Endothelial cell of umbilical vein (primary cell): ENCODE data around the gene METTL24. TPM values are rescaled to one million over a fixed set of nuclear protein-coding genes. Genes with fewer than 3 reads are reported as not detected.

Experiments
- BruUV-seq: library from RNA; stranded (reverse); fragments of 400-500 nt; replicated peaks from 2 replicates; lab custom pipeline; 2021; lab: Mats Ljungman, UMichigan
- CTCF ChIA-PET: fragments of 300-600, 350-600 bp; sonication (Branson Sonifier 250); formaldehyde crosslinking; loops from one replicate; lab custom pipeline; 2021; ENCODE audit warnings: antibody characterized with exemption, inconsistent platforms; lab: Charles Lee
- POLR2A ChIA-PET: fragments of 300-600, 350-600 bp; sonication (Branson Sonifier 250); formaldehyde crosslinking; loops from one replicate; lab custom pipeline; 2021; ENCODE audit warnings: antibody characterized with exemption, inconsistent platforms; lab: Charles Lee
- DNase-seq: peaks from one replicate; pipeline ENCODE4 v3.0.0-alpha.2; 2011; ENCODE audit warnings: low read depth, low spot score
- FAIRE-seq: peaks from 2 replicates; lab custom pipeline; 2011; peaks lifted over from hg19 to GRCh38; lab: Jason Lieb, UNC
- H2AFZ ChIP-seq: 2 replicates; pipeline ENCODE4 v1.6.0; 2012; ENCODE audit warnings: low read depth, low read length, control low read depth, inconsistent platforms
- H3K27ac ChIP-seq: 2 replicates; pipeline ENCODE4 v1.5.1; 2011; ENCODE audit warnings: low read depth, mild to moderate bottlenecking, control low read depth, low read length, moderate library complexity; ENCODE audit not compliant: insufficient read depth
- H3K27me3 ChIP-seq, 2 experiments: 2 replicates each; pipeline versions ENCODE4 v1.6.0 to v1.6.1; 2011; ENCODE audit warnings: low read length in 2 of 2, mixed read lengths in 1 of 2; ENCODE audit not compliant: control insufficient read depth in 2 of 2, insufficient read depth in 2 of 2
- H3K36me3 ChIP-seq, 2 experiments: 2 replicates in 1 of 2; 3 replicates in 1 of 2; pipeline ENCODE4 v1.5.1; 2011; ENCODE audit warnings: low read length in 2 of 2, mild to moderate bottlenecking in 1 of 2, moderate library complexity in 1 of 2; ENCODE audit not compliant: control insufficient read depth in 2 of 2, insufficient read depth in 2 of 2; ENCODE audit errors: extremely low read depth in 1 of 2
- H3K4me1 ChIP-seq: 3 replicates; pipeline ENCODE4 v1.5.1; 2011; ENCODE audit warnings: mild to moderate bottlenecking, low read length; ENCODE audit not compliant: control insufficient read depth, insufficient read depth; ENCODE audit errors: extremely low read depth
- H3K4me2 ChIP-seq: 2 replicates; pipeline ENCODE4 v1.6.1; 2011; ENCODE audit warnings: low read length, control low read depth, mixed read lengths; ENCODE audit not compliant: insufficient read depth
- H3K4me3 ChIP-seq, 3 experiments: fragments of 200-600 bp in 1 of 3; sonication (generic), shearing (Covaris generic) in 1 of 3; replicated peaks in 1 of 3; 2 replicates each; pipeline ENCODE4 v1.5.1; 2011 to 2016; ENCODE audit warnings: control low read depth in 3 of 3, low read length in 3 of 3, mild to moderate bottlenecking in 2 of 3, inconsistent platforms in 1 of 3, low read depth in 1 of 3, moderate library complexity in 1 of 3; ENCODE audit not compliant: insufficient read depth in 1 of 3
- H3K79me2 ChIP-seq: 2 replicates; pipeline ENCODE4 v1.6.0; 2012; ENCODE audit warnings: low read length, inconsistent platforms; ENCODE audit not compliant: control insufficient read depth, insufficient read depth
- H3K9ac ChIP-seq: replicated peaks from 2 replicates; pipeline ENCODE3; 2011; ENCODE audit warnings: low read length, control low read depth; ENCODE audit not compliant: insufficient read depth; ENCODE audit errors: extremely low read depth
- H3K9me1 ChIP-seq: replicated peaks from 3 replicates; pipeline ENCODE4 v1.6.0; 2011; ENCODE audit warnings: mild to moderate bottlenecking, low read length; ENCODE audit not compliant: control insufficient read depth, insufficient read depth; ENCODE audit errors: extremely low read depth
- H3K9me3 ChIP-seq: replicated peaks from 2 replicates; pipeline ENCODE4 v1.5.1; 2012; ENCODE audit warnings: low read length, inconsistent platforms; ENCODE audit not compliant: control insufficient read depth, insufficient read depth
- H4K20me1 ChIP-seq: replicated peaks from 2 replicates; pipeline ENCODE3; 2011; ENCODE audit warnings: mild to moderate bottlenecking, low read length; ENCODE audit not compliant: control insufficient read depth, insufficient read depth; ENCODE audit errors: extremely low read depth
- EZH2 ChIP-seq: IDR thresholded peaks from 2 replicates; pipeline ENCODE4 v1.6.1; 2012; ENCODE audit warnings: borderline replicate concordance, low read depth, mild to moderate bottlenecking, moderate library complexity, low read length, inconsistent platforms; ENCODE audit not compliant: severe bottlenecking
- FOS ChIP-seq: IDR thresholded peaks from 2 replicates; pipeline ENCODE4 v1.6.1; 2011; ENCODE audit warnings: mild to moderate bottlenecking, low read length, moderate library complexity, borderline replicate concordance; ENCODE audit not compliant: insufficient read depth
- GATA2 ChIP-seq: IDR thresholded peaks from 2 replicates; pipeline ENCODE4 v1.7.0; 2011; ENCODE audit warnings: low read depth, mild to moderate bottlenecking, moderate library complexity, mixed read lengths, low read length; ENCODE audit not compliant: insufficient read length, insufficient read depth
- JUN ChIP-seq: IDR thresholded peaks from 2 replicates; pipeline ENCODE4 v1.6.1; 2011; ENCODE audit warnings: borderline replicate concordance, low read depth; ENCODE audit not compliant: insufficient read length, insufficient read depth
- MYC ChIP-seq: IDR thresholded peaks from one replicate; pipeline ENCODE4 v1.6.1; 2011; ENCODE audit warnings: mild to moderate bottlenecking, low read depth, low read length
- POLR2A ChIP-seq: IDR thresholded peaks from 2 replicates; pipeline ENCODE4 v1.6.1; 2012; ENCODE audit warnings: low read depth, mild to moderate bottlenecking, control low read depth, low read length
- POLR2AphosphoS5 ChIP-seq: IDR thresholded peaks from 2 replicates; pipeline ENCODE4 v1.6.1; 2012; ENCODE audit warnings: low read depth, mild to moderate bottlenecking, control low read depth, low read length, moderate library complexity; ENCODE audit not compliant: insufficient read depth
- dilution Hi-C: fragments of 300-500 bp; cut with MboI; formaldehyde crosslinking; loops from one replicate; pipeline ENCODE4 v1.15.0; 2019; ENCODE audit warnings: low sequenced_read_pairs; ENCODE audit not compliant: extremely low pct_ligation_motif_present
- intact Hi-C: fragments of 100-400 bp; cut with micrococcal nuclease; formaldehyde crosslinking; loops from one replicate; pipeline ENCODE4 v1.10.0; 2022
- polyA plus RNA-seq, 4 experiments: library from polyadenylated mRNA; depleted of rRNA in 3 of 4; stranded (reverse) in 3 of 4; unstranded in 1 of 4; fragments of >200 nt; gene quantifications; 2 replicates each; pipeline versions ENCODE4 v1.2.1 to v1.2.3, GENCODE V29; 2011 to 2012; ENCODE audit warnings: missing spikeins in 1 of 4
- total RNA-seq: library from RNA; stranded (reverse); gene quantifications from 2 replicates; pipeline ENCODE4 v1.2.3, GENCODE V29; 2021
- TF ChIP-seq, protein P1 (sequence below): IDR thresholded peaks from 2 replicates; pipeline ENCODE4 v1.6.1; 2011; ENCODE audit not compliant: insufficient read depth, insufficient read length
- TF ChIP-seq, protein P2 (sequence below), 2 donors: IDR thresholded peaks; 1 replicate in 1 of 2; 2 replicates in 1 of 2; pipeline ENCODE4 v1.5.1; 2011; ENCODE audit warnings: low read length in 2 of 2, mild to moderate bottlenecking in 2 of 2, moderate library complexity in 2 of 2, control low read depth in 1 of 2, inconsistent platforms in 1 of 2, low read depth in 1 of 2; ENCODE audit not compliant: insufficient read depth in 1 of 2; ENCODE audit errors: extremely low read depth in 1 of 2

Gene METTL24
- total and polyA plus RNA-seq, 2 donors (not counting 3 experiments of a cell fraction or from before 2014, with no cell fraction given): not detected

DNA sequence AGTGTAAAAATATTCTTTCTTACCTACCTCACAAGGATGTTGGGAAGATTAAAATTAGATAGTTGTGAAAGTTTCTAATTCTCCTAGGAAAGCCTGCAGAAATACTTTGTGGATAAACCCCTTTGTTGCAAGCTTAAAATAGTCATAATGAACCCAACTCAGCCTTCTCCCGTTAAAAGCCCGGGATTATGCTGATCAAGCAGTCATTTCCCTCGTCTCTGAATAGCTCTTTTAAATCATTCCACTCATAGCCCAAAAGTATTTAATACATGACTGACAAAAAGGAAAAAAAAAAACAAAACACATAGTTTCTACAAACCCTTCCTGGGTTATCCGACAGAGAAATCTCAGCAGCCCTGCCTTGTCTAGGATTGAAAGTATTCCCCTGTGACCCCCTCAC is 10.9 kb upstream of the METTL24 start:
- Histone ChIP-seq H4K20me1 (no peaks in the 10 kb centered on the region), H3K79me2 (no peaks in the 10 kb centered on the region), H3K4me1 (no peaks in the 10 kb centered on the region), H3K36me3 (no peaks in the 10 kb centered on the region), H2AFZ (no peak overlapping the region), H3K4me2 (no peak overlapping the region), H3K9me3 (no peaks in the 10 kb centered on the region), H3K27me3 (peaks cover 18 to 42% of the 10 kb centered on the region in 2 experiments), H3K4me3 (no peak overlapping the region), H3K9ac (no peak overlapping the region), H3K9me1 (no peaks in the 10 kb centered on the region), H3K27ac (no peak overlapping the region)
- TF ChIP-seq JUN (no peak), POLR2A (no peak), GATA2 (no peak), POLR2AphosphoS5 (no peak), FOS (no peak), EZH2 (no peak), MYC (no peak)
- TF ChIP-seq, protein P1, sequence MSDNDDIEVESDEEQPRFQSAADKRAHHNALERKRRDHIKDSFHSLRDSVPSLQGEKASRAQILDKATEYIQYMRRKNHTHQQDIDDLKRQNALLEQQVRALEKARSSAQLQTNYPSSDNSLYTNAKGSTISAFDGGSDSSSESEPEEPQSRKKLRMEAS: no peak
- TF ChIP-seq, protein P2, sequence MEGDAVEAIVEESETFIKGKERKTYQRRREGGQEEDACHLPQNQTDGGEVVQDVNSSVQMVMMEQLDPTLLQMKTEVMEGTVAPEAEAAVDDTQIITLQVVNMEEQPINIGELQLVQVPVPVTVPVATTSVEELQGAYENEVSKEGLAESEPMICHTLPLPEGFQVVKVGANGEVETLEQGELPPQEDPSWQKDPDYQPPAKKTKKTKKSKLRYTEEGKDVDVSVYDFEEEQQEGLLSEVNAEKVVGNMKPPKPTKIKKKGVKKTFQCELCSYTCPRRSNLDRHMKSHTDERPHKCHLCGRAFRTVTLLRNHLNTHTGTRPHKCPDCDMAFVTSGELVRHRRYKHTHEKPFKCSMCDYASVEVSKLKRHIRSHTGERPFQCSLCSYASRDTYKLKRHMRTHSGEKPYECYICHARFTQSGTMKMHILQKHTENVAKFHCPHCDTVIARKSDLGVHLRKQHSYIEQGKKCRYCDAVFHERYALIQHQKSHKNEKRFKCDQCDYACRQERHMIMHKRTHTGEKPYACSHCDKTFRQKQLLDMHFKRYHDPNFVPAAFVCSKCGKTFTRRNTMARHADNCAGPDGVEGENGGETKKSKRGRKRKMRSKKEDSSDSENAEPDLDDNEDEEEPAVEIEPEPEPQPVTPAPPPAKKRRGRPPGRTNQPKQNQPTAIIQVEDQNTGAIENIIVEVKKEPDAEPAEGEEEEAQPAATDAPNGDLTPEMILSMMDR (IDR thresholded peaks at IDR 0.05; ENCODE audit: extremely low read depth in 1 of 2, insufficient read depth in 1 of 2, low read depth in 1 of 2, low read length in 2 of 2): no peak
- CTCF ChIA-PET: interaction anchor here (1.2 kb wide), 1 partner anchor 27 kb away, joined by 3 read pairs; no protein-coding TSS in a partner anchor
- no TSS peak for BruUV-seq
- DNase-seq (no peak), FAIRE-seq (no peak)
- dilution Hi-C loops (no loop called here), intact Hi-C loops (no loop called here)
- POLR2A ChIA-PET: no interaction called here
